Measurements from ENCODE around the gene MYADML2. TPM values are rescaled to one million over a fixed set of nuclear protein-coding genes. Genes with fewer than 3 reads are reported as not detected.
"Not testable (repeated sequence)": the region's sequence is repeated elsewhere in the genome, so short reads cannot be mapped to it uniquely, and the experiment has no call there.

MYADML2 gene
- total RNA-seq, 2 experiments from 2014 or later = not detected

GRCh38 chr17:81960130-81960958 is 13.3 kb upstream of the MYADML2 start:
- CTCF ChIA-PET = interaction anchor here (0.8 to 4.7 kb wide), 12 partner anchors 8 to 246 kb away, joined by 3 to 95 read pairs (median 6); partner anchors contain the start of genes CENPX, DCXR, LRRC45 and RAC3
- no peak for DNase-seq
- H3K4me1 Mint-ChIP-seq (ENCODE audit: low read depth) = peaks cover 4% of the 10 kb centered on the region
- no peaks in the 10 kb centered on the region for H3K36me3 Mint-ChIP-seq (ENCODE audit: low read depth)
- no peak overlapping the region for H3K27ac Mint-ChIP-seq
- intact Hi-C loops (cut with micrococcal nuclease) = no loop called here
- H3K9me3 Mint-ChIP-seq = no peaks in the 10 kb centered on the region
- peaks cover 15% of the 10 kb centered on the region for H3K27me3 Mint-ChIP-seq (ENCODE audit: low read depth)
- H3K4me3 Mint-ChIP-seq = no peak overlapping the region

DNA sequence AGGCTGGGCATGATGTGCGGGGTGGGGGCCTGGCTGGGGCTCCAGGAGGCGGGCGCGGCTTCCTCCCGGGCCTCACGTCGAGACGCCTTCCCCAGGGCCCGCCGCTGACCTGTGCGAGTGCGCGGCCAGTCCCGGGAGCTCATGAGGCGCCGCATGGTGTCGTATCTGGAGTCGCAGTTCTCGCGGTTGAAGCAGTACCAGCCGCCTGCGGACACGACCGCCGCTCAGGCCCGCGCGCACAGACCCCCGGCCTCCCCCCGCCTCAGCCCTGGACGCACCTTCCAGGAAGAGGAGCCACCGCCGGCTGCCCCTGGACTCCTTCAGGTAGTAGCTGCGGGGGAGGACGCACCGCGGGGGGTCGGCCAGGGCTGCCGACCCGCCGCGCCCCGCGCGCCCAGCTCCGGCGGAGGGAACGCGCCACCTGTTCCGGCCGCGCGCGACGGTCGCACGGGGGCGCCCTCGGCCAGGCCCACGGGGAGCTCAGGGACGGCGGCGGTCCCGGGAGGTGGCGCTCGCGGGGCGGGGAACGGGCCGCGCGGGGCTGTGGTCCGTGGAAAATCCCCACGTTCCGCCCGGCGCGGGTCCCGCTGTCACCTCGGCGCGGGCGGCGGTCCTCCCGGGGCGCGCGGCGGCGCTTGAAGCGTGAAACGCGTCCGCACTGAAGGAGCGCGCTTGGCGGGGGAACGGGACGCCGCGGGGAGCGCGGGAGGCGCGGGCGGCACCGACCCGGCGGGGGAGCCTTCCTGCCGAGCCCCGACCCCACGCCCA is 12.5 kb upstream of the MYADML2 start:
- DNase-seq = peak; percentile 78
- Mint-ChIP-seq H3K4me3 (peak overlapping the region; percentile 41), H3K27me3 (ENCODE audit: low read depth) (peaks cover 15% of the 10 kb centered on the region)

DNA sequence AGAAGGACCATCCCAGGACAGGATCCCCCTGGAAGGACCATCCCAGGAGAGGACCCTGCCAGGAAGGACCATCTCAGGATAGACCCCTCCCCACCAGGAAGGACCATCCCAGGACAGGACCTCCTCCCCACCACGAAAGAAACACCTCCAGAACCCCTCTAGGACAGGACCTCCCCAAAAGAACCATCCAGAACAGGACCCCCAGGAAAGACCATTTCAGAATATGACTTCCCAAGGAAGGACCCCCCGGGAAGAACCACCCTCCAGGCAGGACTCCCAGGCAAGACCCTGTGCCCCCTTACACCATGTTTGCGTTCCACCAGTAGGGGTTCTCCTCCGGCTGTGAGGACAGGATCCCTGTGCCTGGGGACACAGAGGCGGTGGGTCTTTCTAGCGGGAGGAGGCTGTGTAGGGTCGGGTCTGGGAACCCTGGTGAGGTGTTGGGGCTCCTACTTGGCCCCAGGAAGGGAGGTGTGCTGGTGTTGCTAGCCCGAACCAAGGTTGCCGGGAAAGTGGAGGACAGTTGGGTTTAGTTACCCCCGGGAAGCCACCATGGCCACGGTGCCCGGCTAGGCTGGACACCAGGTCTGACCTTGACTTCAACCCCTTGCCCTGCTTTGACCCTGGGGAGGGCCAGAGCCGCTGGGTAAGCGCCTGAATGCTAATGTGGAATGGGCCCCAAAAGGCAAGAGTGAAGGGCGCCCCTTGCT is 11.8 kb upstream of the MYADML2 start:
- peak overlapping the region; percentile 41 for H3K4me3 Mint-ChIP-seq
- CTCF ChIA-PET = interaction anchor here (0.6 to 4.7 kb wide), 14 partner anchors 9 to 247 kb away, joined by 3 to 95 read pairs (median 6); partner anchors contain the start of genes CENPX, DCXR, LRRC45 and RAC3
- no peaks in the 10 kb centered on the region for H3K36me3 Mint-ChIP-seq (ENCODE audit: low read depth)
- H3K27ac Mint-ChIP-seq = no peak overlapping the region
- H3K27me3 Mint-ChIP-seq (ENCODE audit: low read depth) = peaks cover 15% of the 10 kb centered on the region
- DNase-seq = no peak
- H3K4me1 Mint-ChIP-seq (ENCODE audit: low read depth) = peaks cover 4% of the 10 kb centered on the region
- no peaks in the 10 kb centered on the region for H3K9me3 Mint-ChIP-seq
- intact Hi-C loops (cut with micrococcal nuclease) = loop anchor here (1.0 to 5.0 kb wide), 2 partner anchors 63 to 194 kb away; no protein-coding TSS in a partner anchor

More for the DNA sequence above, 12.5 kb upstream of the MYADML2 start:
- Mint-ChIP-seq H3K36me3 (ENCODE audit: low read depth) (no peaks in the 10 kb centered on the region), H3K4me1 (ENCODE audit: low read depth) (peaks cover 4% of the 10 kb centered on the region), H3K27ac (no peak overlapping the region), H3K9me3 (no peaks in the 10 kb centered on the region)
- CTCF ChIA-PET = interaction anchor here (0.6 to 4.7 kb wide), 15 partner anchors 8 to 246 kb away, joined by 3 to 95 read pairs (median 5); partner anchors contain the start of genes CENPX, DCXR, LRRC45 and RAC3
- intact Hi-C loops (cut with micrococcal nuclease) = loop anchor here (1.0 to 5.0 kb wide), 2 partner anchors 62 to 193 kb away; no protein-coding TSS in a partner anchor

DNA sequence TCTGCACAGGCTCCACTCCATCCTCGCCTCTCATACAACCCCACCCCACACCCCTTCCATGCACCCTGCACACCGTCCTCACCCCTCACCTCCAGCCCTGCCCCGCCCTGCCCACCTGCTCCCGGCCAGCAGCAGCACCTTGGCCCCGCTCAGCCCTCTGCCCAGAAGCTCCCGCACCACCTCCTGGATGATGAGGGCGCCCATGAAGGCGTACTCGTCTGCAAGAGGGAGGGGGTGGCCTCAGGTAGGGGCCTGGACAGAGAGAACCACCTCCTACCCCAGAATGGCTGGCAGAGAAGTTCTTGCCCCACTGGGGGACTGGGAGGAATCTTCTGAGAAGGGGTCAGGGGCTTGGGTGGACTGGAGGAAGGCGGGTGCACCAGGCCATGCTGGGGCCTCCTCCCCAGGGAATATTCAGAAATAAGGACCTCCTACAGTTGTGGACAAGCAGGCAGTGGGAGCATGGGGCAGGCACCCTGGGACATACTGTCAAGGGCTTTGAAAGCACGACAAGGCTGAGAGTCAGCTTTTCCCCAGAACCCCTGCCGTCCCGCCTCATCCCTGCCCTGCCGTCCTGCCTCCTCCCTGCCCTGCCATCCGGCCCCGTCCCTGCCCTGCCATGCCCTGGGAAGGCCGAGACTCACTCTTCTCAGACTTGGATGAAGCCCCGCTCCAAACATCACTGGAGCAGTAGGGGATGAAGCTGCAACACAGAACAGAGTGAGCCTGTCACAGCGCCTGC is 10.8 kb upstream of the MYADML2 start:
- DNase-seq = no peak
- Mint-ChIP-seq H3K27me3 (ENCODE audit: low read depth) (peaks cover 15% of the 10 kb centered on the region), H3K9me3 (no peaks in the 10 kb centered on the region), H3K4me3 (no peak overlapping the region), H3K4me1 (ENCODE audit: low read depth) (peaks cover 4% of the 10 kb centered on the region), H3K36me3 (ENCODE audit: low read depth) (no peaks in the 10 kb centered on the region), H3K27ac (no peak overlapping the region)
- intact Hi-C loops (cut with micrococcal nuclease) = loop anchor here (5.0 kb wide), 1 partner anchor 194 kb away; no protein-coding TSS in a partner anchor
- CTCF ChIA-PET = no interaction called here

DNA sequence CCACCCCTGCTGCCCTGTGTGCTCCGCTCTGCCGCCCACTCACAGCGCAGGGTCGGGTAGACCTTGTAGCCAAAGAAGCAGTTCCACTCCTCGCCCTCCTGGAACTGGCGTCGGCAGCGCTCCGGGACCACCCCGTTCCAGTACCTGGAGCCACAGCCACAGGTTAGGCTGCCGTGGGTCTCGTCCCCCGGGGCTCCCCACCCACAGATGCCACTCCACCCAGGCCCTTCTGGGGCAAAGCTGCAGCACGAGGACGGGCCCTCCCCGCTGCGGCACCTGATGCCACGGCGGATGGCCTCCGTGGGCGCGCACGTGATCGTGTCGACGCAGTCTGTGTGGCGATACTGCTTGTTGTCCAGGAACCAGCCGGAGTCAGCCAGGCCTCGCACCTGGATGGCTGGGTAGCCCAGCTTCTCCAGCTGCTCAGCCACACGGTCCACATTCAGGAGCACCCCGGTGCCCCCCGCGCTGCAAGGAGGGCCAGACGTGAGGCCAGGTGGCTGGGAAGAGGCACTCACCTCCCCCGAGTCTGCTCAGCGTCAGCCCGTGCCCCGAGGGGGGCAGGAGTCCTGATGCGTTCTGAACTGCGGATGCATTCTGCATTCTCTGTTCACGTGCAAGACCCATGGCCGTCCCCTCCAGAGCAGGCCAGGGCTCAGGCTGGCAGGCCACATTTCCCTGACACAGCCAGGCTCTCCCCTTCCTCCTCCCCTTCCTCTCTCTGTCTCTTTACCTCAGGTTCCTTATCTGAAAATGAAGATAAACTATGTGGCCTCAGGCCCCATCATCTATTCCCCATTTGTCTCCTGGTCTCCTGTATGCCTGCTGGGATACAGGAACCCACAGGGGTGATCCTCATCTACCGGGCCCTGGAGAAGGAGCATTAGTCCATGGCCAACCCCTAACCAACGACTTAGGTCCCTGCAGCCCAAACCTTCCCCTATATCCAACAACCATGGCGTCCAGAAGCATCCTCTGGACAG is 9.9 kb upstream of the MYADML2 start:
- peaks cover 11% of the 10 kb centered on the region for H3K27me3 Mint-ChIP-seq (ENCODE audit: low read depth)
- CTCF ChIA-PET = no interaction called here
- intact Hi-C loops (cut with micrococcal nuclease) = loop anchor here (5.0 kb wide), 1 partner anchor 195 kb away; no protein-coding TSS in a partner anchor
- H3K36me3 Mint-ChIP-seq (ENCODE audit: low read depth) = no peaks in the 10 kb centered on the region
- H3K4me1 Mint-ChIP-seq (ENCODE audit: low read depth) = peaks cover 5% of the 10 kb centered on the region
- H3K27ac Mint-ChIP-seq = no peak overlapping the region
- no peaks in the 10 kb centered on the region for H3K9me3 Mint-ChIP-seq
- no peak overlapping the region for H3K4me3 Mint-ChIP-seq
- DNase-seq = no peak

DNA sequence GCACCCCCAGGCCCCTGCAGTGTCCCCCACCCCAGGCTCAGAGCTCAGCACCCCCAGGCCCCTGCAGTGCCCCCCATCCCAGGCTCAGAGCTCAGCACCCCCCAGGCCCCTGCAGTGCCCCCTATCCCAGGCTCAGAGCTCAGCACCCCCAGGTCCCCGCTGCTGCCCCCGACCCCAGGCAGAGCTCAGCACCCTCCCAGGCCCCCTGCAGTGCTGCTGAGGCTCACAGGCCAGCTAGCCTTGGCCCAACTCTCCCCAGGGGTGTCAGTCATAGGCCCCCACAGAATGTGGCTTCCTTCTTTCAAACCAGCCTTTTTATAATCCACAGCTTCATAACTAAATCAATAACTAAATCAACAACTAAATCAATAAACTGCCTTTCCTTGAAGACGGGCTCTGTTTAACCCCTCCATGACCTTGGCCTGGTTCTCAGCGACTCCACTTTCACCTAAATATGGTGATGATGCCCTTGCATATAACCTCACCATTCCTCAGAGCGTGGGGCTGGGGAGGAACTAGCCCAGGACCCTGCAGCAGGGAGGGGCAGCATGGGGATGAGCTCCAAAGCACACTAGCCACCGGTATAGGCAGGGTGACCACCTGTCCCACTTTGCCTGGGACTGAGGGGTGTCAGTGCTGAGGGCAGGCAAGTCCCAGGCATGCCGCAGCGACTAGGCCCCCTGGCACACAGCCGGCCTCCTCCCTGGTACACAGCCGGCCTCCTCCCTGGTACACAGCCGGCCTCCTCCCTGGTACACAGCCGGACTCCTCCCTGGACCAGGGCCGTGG is 8.9 kb upstream of the MYADML2 start:
- intact Hi-C loops (cut with micrococcal nuclease) = loop anchor here (5.0 kb wide), 1 partner anchor 196 kb away; no protein-coding TSS in a partner anchor
- DNase-seq = no peak
- no peak overlapping the region for H3K27ac Mint-ChIP-seq
- CTCF ChIA-PET = interaction anchor here (0.6 to 0.7 kb wide), 2 partner anchors 25 to 64 kb away, joined by 3 to 4 read pairs; no protein-coding TSS in a partner anchor
- peaks cover 11% of the 10 kb centered on the region for H3K27me3 Mint-ChIP-seq (ENCODE audit: low read depth)
- H3K9me3 Mint-ChIP-seq = no peaks in the 10 kb centered on the region
- H3K4me1 Mint-ChIP-seq (ENCODE audit: low read depth) = peaks cover 8% of the 10 kb centered on the region
- no peak overlapping the region for H3K4me3 Mint-ChIP-seq
- no peaks in the 10 kb centered on the region for H3K36me3 Mint-ChIP-seq (ENCODE audit: low read depth)

DNA sequence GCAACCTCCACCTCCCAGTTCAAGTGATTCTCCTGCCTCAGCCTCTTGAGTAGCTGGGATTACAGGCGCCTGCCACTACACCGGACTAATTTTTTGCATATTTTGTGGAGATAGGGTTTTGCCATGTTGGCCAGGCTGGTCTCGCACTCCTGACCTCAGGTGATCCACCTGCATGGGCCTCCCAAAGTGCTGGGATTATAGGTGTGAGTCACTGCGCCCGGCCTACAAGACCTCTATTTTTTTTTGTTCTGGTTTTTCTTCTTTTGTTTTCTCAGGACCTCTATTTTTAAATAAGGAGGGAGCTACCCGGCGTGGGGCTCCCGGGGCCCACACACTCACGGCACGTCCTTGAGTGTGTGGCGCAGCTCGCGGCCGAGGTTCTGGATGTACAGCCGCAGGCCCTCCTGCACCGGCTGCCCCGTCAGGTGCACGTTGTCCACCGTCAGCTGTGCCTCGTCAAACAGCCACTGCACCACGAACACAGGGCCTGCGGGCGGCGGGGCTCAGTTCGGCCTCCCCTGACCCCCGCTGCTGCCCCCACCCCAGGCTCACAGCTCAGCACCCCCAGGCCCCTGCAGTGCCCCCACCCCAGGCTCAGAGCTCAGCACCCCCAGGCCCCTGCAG is 8.1 kb upstream of the MYADML2 start:
- Mint-ChIP-seq H3K9me3 (no peaks in the 10 kb centered on the region), H3K27me3 (ENCODE audit: low read depth) (peaks cover 11% of the 10 kb centered on the region), H3K27ac (no peak overlapping the region), H3K36me3 (ENCODE audit: low read depth) (no peaks in the 10 kb centered on the region), H3K4me1 (ENCODE audit: low read depth) (peaks cover 8% of the 10 kb centered on the region), H3K4me3 (no peak overlapping the region)
- intact Hi-C loops (cut with micrococcal nuclease) = loop anchor here (5.0 kb wide), 1 partner anchor 197 kb away; no protein-coding TSS in a partner anchor
- no peak for DNase-seq
- CTCF ChIA-PET = interaction anchor here (0.7 to 2.2 kb wide), 5 partner anchors 17 to 82 kb away, joined by 3 to 7 read pairs (median 3); partner anchors contain the start of gene DCXR

DNA sequence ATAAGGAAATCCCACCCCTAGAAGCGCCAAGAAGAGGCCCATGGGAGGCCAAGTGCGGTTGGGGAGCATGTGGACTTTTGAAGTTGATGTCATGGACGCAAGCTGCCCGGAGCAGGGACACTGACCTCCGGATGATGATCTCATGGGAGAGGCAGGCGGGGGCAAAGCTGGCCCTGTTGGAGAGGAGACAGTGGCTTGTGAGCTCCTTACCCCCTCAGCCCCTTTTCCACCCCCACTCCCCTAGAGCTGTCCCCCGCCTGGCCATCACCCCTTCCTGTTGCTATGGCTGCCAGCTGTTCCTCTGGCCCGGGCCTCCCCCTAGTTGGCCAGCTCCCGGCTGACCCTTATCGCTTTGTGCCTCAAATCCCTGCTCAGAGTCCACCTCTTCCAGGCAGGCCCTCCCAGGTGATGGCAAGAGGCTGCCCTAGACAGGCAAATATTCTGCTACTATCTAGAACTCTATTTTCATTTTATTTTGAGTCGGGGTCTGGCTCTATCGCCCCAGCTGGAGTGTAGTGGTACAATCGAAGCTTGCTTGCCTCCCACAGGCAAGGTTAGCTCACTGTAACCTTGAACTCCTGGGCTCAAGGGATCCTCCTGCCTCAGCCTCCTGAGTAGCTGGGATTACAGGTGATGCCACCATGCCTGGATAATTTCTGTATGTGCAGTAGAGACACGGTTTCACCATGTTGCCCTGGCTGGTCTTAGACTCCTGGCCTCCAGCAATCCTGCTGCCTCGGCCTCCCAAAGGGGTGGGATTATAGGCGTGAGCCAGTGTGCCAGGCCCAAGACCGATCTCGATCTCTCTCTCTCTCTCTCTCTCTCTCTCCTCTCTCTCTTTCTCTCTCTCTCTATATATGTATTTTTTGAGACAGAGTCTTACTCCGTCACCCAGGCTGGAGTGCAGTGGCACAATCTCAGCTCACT is 7.4 kb upstream of the MYADML2 start:
- DNase-seq = no peak
- H3K4me3 Mint-ChIP-seq = no peak overlapping the region
- peaks cover 11% of the 10 kb centered on the region for H3K27me3 Mint-ChIP-seq (ENCODE audit: low read depth)
- CTCF ChIA-PET = interaction anchor here (0.5 to 2.2 kb wide), 7 partner anchors 10 to 242 kb away, joined by 3 to 7 read pairs (median 3); partner anchors contain the start of gene DCXR
- H3K4me1 Mint-ChIP-seq (ENCODE audit: low read depth) = peaks cover 8% of the 10 kb centered on the region
- no peaks in the 10 kb centered on the region for H3K9me3 Mint-ChIP-seq
- no peak overlapping the region for H3K27ac Mint-ChIP-seq
- H3K36me3 Mint-ChIP-seq (ENCODE audit: low read depth) = no peaks in the 10 kb centered on the region
- intact Hi-C loops (cut with micrococcal nuclease) = loop anchor here (5.0 kb wide), 1 partner anchor 198 kb away; no protein-coding TSS in a partner anchor

- H3K4me3 Mint-ChIP-seq; H3K36me3 Mint-ChIP-seq (ENCODE audit: low read depth); H3K27ac Mint-ChIP-seq; H3K4me1 Mint-ChIP-seq (ENCODE audit: low read depth); H3K27me3 Mint-ChIP-seq (ENCODE audit: low read depth); H3K9me3 Mint-ChIP-seq; intact Hi-C loops (cut with micrococcal nuclease); DNase-seq: not testable (repeated sequence)
- CTCF ChIA-PET = interaction anchor here (0.6 to 2.2 kb wide), 5 partner anchors 9 to 99 kb away, joined by 3 to 7 read pairs (median 4); no protein-coding TSS in a partner anchor
Measured at GRCh38 chr17:81953443-81953842, 6.4 kb upstream of the MYADML2 start.

Data from activated naive CD4-positive, alpha-beta T cell treated with anti-CD3 and anti-CD28 coated beads for 36 hours (primary cell).